SK-N-SH treated with all-trans-retinoic acid at 6 μM for 48 hours (cell line): Measurements from ENCODE around the gene XPOT.

Source experiments
- ATAC-seq: fragments of 200-7000 bp; cut with Tn5 transposase; 3 replicates; pipeline ENCODE4 v1.9.1; 2020; ENCODE audit warnings: mild to moderate bottlenecking, moderate library complexity
- ARNTL ChIP-seq: fragments of 450-650 bp; formaldehyde crosslinking; IDR thresholded peaks from 2 replicates; pipeline ENCODE4 v1.5.0; 2020; ENCODE audit warnings: low read depth, mild to moderate bottlenecking, moderate library complexity, borderline replicate concordance
- BACH2 ChIP-seq: fragments of 250-450 bp; sonication (Bioruptor Pico); IDR thresholded peaks from 2 replicates; pipeline ENCODE4 v1.9.0; 2021; ENCODE audit warnings: mild to moderate bottlenecking, borderline replicate concordance
- CREB5 ChIP-seq: fragments of 250-450 bp; sonication (Bioruptor Pico); IDR thresholded peaks from 2 replicates; pipeline ENCODE4 v1.5.1; 2020; ENCODE audit warnings: low read depth, mild to moderate bottlenecking, moderate library complexity
- CSDC2 ChIP-seq: fragments of 250-450 bp; sonication (Bioruptor Pico); IDR thresholded peaks from 2 replicates; pipeline ENCODE4 v1.5.0; 2020; ENCODE audit warnings: mild to moderate bottlenecking, moderate library complexity
- CSRNP3 ChIP-seq: fragments of 250-450 bp; sonication (Bioruptor Pico); IDR thresholded peaks from 2 replicates; pipeline ENCODE4 v1.5.1; 2021; ENCODE audit warnings: mild to moderate bottlenecking, moderate library complexity
- ESRRG ChIP-seq: fragments of 250-450 bp; sonication (Bioruptor Pico); IDR thresholded peaks from 2 replicates; pipeline ENCODE4 v1.6.1; 2021; ENCODE audit warnings: mild to moderate bottlenecking
- GLIS3 ChIP-seq: fragments of 250-450 bp; sonication (Bioruptor Pico); IDR thresholded peaks from 2 replicates; pipeline ENCODE4 v1.5.0; 2020; ENCODE audit warnings: mild to moderate bottlenecking, moderate library complexity
- ISL1 ChIP-seq: fragments of 250-450 bp; sonication (Bioruptor Pico); IDR thresholded peaks from 2 replicates; pipeline ENCODE4 v2.1.2; 2022; ENCODE audit warnings: mild to moderate bottlenecking, moderate library complexity
- OSR1 ChIP-seq: fragments of 250-450 bp; sonication (Bioruptor Pico); IDR thresholded peaks from 2 replicates; pipeline ENCODE4 v1.8.0; 2022; ENCODE audit warnings: moderate library complexity, mild to moderate bottlenecking, inconsistent platforms
- RARB ChIP-seq: fragments of 250-450 bp; sonication (Bioruptor Pico); IDR thresholded peaks from 2 replicates; pipeline ENCODE4 v1.8.0; 2021; ENCODE audit warnings: mild to moderate bottlenecking, moderate library complexity
- SNAI2 ChIP-seq: fragments of 250-450 bp; sonication (Bioruptor Pico); IDR thresholded peaks from 2 replicates; pipeline ENCODE4 v1.5.0; 2020; ENCODE audit warnings: mild to moderate bottlenecking, moderate library complexity
- TCF4 ChIP-seq: fragments of 250-450 bp; sonication (Bioruptor Pico); IDR thresholded peaks from 2 replicates; pipeline ENCODE4 v1.8.0; 2021; ENCODE audit warnings: mild to moderate bottlenecking, moderate library complexity, borderline replicate concordance
- TOX ChIP-seq: fragments of 250-450 bp; sonication (Bioruptor Pico); IDR thresholded peaks from 2 replicates; pipeline ENCODE4 v1.8.0; 2021; ENCODE audit warnings: mild to moderate bottlenecking, moderate library complexity, borderline replicate concordance
- TSHZ2 ChIP-seq: fragments of 250-450 bp; sonication (Bioruptor Pico); IDR thresholded peaks from 2 replicates; pipeline ENCODE4 v1.5.0; 2020; ENCODE audit warnings: mild to moderate bottlenecking, moderate library complexity
- ZC3H10 ChIP-seq: fragments of 250-450 bp; sonication (Bioruptor Pico); IDR thresholded peaks from 2 replicates; pipeline ENCODE4 v1.5.1; 2021; ENCODE audit warnings: mild to moderate bottlenecking, moderate library complexity
- ZFP30 ChIP-seq: fragments of 450-650 bp; formaldehyde crosslinking; IDR thresholded peaks from 2 replicates; pipeline ENCODE4 v1.5.0; 2022; ENCODE audit warnings: mild to moderate bottlenecking, moderate library complexity
- ZNF70 ChIP-seq: fragments of 450-650 bp; formaldehyde crosslinking; IDR thresholded peaks from 2 replicates; pipeline ENCODE4 v1.5.0; 2020; ENCODE audit warnings: mild to moderate bottlenecking, moderate library complexity
- ZNF8 ChIP-seq: fragments of 450-650 bp; formaldehyde crosslinking; IDR thresholded peaks from 2 replicates; pipeline ENCODE4 v1.5.0; 2020; ENCODE audit warnings: mild to moderate bottlenecking, moderate library complexity
- TF ChIP-seq, protein P1 (sequence below): fragments of 250-450 bp; sonication (Bioruptor Pico); IDR thresholded peaks from 2 replicates; pipeline ENCODE4 v1.8.0; 2021; ENCODE audit warnings: low read depth, mild to moderate bottlenecking, moderate library complexity, borderline replicate concordance

XPOT gene

DNA sequence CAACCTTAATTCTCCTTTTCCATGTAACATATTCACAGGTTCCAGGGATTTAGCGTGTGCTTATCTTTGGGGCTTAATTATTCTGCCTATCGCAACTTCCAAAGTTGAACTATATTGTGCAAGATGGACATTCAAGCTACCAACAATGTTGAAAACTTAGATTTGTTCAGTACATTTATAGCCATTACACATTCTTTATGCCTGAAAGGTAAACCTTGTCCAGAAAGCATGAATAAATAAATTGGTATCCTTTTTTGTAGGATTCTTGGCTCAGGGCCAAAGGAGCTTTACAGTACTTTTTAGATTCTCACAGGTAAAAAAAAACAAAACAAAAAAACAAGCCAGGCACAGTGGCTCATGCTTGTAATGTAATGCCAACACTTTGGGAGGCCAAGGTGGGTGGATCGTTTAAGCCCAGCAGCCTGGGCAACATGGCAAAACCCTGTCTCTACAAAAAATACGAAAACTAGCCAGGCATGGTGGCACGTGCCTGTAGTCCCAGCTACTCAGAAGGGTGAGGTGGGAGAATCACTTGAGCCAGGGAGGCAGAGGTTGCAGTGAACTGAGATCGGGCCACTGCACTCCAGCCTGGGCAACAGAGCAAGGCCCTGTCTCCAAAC, 16.9 kb upstream of the XPOT start:
- no peak for TF ChIP-seq ISL1 (CRISPR knock-in tag)
- no peak for TF ChIP-seq CREB5 (CRISPR knock-in tag)
- TF ChIP-seq ZC3H10 (CRISPR knock-in tag), result no peak
- no peak for TF ChIP-seq CSDC2 (CRISPR knock-in tag)
- no peak for TF ChIP-seq ZNF8 (CRISPR knock-in tag)
- TF ChIP-seq, protein P1, sequence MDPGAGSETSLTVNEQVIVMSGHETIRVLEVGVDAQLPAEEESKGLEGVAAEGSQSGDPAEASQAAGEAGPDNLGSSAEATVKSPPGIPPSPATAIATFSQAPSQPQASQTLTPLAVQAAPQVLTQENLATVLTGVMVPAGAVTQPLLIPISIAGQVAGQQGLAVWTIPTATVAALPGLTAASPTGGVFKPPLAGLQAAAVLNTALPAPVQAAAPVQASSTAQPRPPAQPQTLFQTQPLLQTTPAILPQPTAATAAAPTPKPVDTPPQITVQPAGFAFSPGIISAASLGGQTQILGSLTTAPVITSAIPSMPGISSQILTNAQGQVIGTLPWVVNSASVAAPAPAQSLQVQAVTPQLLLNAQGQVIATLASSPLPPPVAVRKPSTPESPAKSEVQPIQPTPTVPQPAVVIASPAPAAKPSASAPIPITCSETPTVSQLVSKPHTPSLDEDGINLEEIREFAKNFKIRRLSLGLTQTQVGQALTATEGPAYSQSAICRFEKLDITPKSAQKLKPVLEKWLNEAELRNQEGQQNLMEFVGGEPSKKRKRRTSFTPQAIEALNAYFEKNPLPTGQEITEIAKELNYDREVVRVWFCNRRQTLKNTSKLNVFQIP (CRISPR knock-in tag), result no peak
- no peak for TF ChIP-seq SNAI2 (CRISPR knock-in tag)
- no peak for TF ChIP-seq ZNF70 (CRISPR knock-in tag)
- TF ChIP-seq TOX (CRISPR knock-in tag), result no peak
- TF ChIP-seq BACH2, result no peak
- TF ChIP-seq ESRRG (CRISPR knock-in tag), result no peak
- no peak for TF ChIP-seq TSHZ2 (CRISPR knock-in tag)
- TF ChIP-seq, all 23 proteins: peak for 0
- no peak for ATAC-seq

DNA sequence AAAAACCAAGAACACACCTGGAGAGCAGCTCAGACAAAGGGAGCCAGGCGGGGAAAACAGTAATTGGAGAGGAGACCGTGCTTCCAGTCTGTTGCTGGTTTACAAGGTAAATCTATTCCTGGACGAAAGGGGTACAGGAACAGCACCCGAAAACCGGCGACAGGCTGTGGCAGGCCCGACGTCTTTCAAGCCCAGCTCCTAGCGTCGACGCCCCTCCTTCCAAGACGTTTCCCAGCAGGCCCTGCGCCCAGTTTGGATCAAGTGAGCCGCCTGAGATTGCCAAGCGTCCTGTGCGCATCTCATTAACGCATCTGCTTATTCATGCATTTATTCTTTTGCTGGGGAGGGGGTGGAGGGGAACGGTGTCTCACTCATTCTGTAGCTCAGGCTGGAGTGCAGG, 15.0 kb upstream of the XPOT start:
- no peak for ATAC-seq
- TF ChIP-seq ZFP30 (CRISPR knock-in tag) (no peak), BACH2 (no peak), SNAI2 (CRISPR knock-in tag) (no peak), RARB (CRISPR knock-in tag) (no peak), CSRNP3 (CRISPR knock-in tag) (no peak), TOX (CRISPR knock-in tag) (no peak), OSR1 (CRISPR knock-in tag) (no peak), TSHZ2 (CRISPR knock-in tag) (no peak), GLIS3 (CRISPR knock-in tag) (no peak), ARNTL (CRISPR knock-in tag) (no peak), TCF4 (no peak), CSDC2 (CRISPR knock-in tag) (no peak)

DNA sequence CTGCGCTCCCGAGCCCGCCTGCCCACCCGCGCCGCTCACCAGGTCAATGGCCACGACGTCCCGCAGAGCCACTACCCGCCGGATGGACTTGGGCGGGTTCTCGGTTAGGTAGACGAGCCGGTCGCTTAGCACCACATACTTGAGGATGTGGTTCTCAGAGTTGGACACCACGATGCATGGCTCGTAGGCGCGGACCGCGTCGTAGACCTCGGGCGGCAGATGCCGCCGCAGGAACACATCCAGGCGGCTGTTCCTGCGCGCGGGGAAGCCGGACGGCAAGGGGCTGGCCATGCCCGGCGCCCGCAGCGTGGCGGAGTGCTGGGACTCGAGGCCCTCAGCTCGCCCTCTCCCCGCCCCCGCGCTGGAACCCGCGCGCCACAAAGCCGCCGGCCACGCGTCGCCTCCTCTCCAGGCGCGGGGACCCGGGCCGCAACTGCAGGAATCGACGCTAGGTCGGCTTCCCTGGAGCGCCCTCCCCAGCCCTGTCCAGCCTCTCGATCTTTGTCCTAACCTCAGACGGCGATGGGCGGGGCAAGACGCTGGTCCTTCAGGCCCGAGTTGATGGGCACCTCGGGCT, 13.8 kb upstream of the XPOT start, which contains the start of gene C12orf56:
C12orf56 (minus strand) TSS at position 484 of the 577 bp plus-strand sequence; CDS start at position 291, 193 bp downstream.
- TF ChIP-seq, protein P1 (CRISPR knock-in tag), result no peak
- ATAC-seq, result no peak
